SIG-M5 treated with dmso at 0.1 percent for 504 hours (cell line): ENCODE results near the gene DBF4.
"Not testable (repeated sequence)": the region's sequence is repeated elsewhere in the genome, so short reads cannot be mapped to it uniquely, and the experiment has no call there.

ENCODE experiments used
- DNase-seq: peaks from one replicate; lab custom pipeline; 2025; ENCODE audit not compliant: unreplicated experiment; lab: John Stamatoyannopoulos, UW

Gene DBF4, protein sequence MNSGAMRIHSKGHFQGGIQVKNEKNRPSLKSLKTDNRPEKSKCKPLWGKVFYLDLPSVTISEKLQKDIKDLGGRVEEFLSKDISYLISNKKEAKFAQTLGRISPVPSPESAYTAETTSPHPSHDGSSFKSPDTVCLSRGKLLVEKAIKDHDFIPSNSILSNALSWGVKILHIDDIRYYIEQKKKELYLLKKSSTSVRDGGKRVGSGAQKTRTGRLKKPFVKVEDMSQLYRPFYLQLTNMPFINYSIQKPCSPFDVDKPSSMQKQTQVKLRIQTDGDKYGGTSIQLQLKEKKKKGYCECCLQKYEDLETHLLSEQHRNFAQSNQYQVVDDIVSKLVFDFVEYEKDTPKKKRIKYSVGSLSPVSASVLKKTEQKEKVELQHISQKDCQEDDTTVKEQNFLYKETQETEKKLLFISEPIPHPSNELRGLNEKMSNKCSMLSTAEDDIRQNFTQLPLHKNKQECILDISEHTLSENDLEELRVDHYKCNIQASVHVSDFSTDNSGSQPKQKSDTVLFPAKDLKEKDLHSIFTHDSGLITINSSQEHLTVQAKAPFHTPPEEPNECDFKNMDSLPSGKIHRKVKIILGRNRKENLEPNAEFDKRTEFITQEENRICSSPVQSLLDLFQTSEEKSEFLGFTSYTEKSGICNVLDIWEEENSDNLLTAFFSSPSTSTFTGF

DNA sequence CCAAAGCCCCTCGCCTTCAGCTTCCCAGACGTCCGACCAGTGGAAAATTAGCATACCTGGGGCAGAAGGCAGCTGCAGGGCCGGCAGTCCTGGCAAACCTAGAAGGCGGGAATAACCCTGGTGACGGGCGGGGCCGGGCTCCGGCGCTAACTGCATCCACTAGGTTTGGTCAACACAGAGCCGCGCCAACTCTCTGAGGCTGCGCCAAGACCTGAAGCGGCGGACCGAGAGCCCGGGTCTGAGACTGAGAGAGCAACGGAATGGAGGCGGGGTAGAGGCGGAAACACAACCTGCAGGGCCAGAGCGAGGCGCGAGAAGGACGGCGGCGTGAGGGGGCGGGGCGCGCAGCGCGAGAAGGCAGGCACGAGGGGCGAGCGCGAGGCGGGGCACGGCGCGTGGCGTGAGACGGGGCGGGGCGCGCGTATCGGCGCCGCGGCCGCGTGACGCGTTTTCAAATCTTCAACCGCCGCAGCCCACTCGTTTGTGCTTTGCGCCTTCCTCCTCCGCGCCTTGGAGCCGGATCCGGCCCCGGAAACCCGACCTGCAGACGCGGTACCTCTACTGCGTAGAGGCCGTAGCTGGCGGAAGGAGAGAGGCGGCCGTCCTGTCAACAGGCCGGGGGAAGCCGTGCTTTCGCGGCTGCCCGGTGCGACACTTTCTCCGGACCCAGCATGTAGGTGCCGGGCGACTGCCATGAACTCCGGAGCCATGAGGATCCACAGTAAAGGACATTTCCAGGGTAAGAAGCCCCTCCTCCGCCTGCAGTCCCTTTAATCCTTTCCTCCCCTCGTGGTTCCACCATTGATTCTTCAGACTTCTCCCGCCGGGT is at the start of gene DBF4, which contains the start of gene SLC25A40:
Gene DBF4, plus strand, starts transcription at position 454 of the 829 bp plus-strand sequence. Its CDS starts 240 bp downstream, at position 694.
Gene SLC25A40, minus strand, starts transcription at position 321 of the 829 bp plus-strand sequence. CDS start 17,633 bp downstream, outside the sequence.
- peak; percentile 95 for DNase-seq

DNA sequence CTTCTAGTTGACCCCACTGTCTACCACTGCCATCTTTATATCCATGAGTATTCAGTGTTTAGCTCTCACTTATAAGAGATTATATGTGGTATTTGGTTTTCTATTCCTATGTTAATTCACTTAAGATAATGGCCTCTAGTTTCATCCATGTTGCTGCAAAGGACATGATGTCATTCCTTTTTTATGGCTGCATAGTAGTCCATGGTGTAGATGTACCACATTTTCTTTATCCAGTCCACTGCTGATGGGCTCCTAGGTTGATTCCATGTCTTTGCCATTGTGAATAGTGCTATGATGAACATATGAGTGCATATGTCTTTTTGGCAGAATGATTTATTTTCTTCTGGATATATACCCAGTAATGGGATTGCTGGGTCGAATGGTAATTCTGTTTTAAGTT is 47.9 kb upstream of the DBF4 start:
- not testable (repeated sequence) for DNase-seq

DNA sequence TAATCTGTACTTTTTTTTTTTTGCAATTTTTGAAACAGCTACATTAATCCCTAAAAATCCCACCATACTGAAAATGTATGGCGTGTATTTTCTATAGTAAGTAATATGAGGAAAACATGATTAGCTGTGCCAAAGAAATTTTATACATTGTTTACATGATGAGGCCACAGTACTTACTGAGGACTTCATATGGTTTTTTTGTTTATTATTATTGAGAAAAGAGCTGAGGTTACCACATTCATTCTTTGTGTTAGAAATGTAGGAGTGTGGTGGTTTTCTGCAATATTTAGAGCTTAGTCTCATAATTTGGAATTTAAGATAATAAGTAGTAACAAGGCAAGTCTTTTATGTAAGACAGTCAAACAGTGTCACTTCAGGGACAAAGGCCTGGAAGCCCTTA is 45.2 kb upstream of the DBF4 start:
- DNase-seq, result no peak

DNA sequence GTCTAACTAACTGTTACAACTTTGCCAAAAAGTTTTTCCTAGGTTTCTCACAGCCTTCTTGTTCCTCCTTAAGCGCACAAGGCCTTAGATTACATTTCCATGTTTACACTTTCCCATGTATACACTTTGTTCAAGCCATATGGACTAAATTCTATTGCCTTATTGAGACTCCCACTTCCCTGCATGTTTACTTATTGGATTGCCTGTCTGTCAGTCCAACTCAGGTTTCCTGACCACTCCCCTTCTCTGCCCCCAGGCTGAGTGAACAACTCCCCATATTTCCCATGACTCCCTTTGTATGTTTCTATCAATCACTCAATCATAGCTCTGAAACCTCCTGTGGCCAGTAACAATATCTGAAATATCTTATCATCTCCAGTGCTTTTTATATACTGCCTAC is 43.2 kb upstream of the DBF4 start:
- DNase-seq, result no peak

DNA sequence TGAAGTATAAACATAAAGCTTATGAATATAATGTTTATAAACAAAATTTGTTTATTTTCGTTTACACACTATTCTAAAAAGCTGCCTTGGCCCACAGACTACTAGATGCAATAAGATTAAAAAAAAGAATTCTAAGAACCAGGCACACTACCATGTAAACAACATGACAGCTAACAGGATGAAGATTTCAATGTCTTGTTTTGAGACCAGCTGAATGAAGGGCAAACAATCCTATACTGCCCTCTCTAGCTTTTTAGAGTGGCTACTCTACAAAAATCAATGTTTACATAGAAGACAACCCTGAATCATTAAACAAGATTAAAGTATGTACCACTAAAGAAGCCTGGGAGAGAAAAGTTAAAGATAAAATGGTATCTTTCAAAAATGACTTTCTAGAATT is 38.7 kb upstream of the DBF4 start:
- DNase-seq, result no peak

DNA sequence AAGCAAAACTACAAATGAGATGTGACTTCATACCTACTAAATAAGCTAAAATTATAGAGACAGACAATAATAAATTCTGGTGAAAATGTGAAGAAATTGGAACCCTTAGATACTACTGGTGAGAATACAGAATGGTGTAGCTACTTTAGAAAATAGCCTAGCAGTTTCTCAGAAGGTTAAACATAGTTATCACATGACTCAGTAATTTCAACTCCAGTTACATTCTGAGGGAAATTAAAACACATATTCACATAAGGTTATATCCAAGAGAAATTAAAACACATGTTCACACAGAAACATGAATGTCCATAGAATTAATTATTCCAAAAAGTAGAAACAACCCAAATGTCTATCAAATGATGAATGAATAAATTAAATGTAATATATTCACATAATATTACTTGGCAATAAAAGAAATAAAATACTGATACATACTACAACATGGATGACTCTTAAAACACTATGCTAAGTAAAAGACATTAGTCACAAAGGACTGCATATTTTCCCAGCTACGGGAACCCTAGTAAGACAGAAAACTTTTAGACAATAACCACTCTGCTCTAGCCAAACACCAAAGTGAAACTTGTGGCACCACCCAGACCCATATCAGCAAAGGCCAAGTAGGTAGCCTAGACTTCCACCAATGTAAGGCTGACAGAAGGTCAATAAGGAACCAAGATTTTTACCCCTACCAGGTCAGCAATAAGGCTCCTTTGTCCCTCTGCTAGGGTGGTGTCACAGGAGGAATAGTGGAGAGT is 25.3 kb upstream of the DBF4 start:
- no peak for DNase-seq

DNA sequence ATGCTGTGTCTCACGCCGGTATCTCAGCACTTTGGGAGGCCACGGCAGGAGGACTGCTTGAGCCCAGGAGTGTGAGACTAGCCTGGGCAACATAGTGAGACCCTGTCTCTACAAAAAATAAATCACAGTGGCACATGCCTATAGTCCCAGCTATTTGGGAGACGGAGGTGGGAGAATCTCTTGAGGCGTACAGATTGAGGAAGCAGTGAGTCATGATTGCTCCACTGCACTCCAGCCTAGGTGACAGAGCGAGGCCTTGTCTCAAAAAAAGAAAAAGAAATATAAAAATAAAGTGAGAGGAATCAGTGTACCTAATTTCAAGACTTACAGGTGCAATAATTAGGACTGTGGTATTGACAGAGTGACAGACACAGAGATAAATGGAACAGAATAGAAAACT is 24.0 kb upstream of the DBF4 start:
- DNase-seq, result no peak

DNA sequence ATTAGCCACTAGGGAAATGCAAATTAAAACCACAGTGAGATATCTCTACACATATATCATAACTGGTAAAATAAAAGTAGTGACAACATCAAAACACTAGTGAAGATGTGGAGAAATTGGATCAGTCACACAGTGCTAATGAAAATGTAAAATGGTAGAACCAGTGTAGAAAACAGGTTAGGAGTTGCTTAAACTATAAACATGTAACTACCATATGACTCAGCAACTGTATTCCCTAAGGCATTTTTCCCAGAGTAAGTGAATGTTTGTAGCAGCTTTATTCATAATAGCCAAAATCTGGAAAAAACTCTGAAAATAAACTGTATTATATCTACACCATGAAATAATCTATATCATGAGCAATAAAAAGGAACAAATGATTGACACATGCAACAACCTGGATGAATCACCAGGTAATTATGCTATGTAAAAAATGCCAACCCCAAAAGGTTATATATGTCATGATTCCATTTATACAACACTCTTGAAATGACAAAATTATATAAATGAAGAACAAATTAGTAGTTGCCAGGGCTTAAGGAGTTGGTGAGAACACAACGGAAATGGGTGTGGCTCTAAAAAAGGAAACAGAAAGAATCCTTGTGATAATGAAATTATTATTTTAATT is 22.9 kb upstream of the DBF4 start:
- no peak for DNase-seq

DNA sequence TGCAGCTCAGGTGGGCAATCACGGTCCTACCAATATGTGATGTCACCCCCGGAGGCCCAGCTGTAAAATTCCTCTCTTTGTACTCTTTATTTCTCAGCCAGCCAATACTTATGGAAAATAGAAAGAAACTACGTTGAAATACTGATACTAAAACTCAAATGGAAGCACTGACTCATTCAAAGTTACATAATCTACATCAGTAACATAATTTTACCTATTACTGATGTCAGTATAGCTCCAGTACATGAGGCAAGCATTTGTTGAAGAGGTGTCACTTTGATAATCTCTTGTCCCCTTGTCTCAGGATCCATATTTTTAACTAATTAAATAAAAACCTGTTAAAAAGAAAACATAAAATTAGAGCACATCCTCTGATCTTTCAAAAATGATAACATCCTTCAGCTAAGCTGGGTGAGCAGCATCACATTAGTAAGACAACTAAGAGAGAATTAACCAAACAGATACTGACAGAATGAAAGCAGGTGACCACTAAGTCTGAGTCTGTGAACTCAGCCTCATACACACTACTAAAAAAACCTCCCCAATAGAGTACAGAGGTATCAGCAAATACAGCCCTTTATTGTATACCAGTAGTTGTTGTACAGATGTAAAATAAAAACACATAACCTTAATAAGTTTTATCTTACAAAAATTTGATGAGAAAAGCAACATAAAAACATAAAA is 17.7 kb upstream of the DBF4 start:
- DNase-seq, result peak; percentile 31

DNA sequence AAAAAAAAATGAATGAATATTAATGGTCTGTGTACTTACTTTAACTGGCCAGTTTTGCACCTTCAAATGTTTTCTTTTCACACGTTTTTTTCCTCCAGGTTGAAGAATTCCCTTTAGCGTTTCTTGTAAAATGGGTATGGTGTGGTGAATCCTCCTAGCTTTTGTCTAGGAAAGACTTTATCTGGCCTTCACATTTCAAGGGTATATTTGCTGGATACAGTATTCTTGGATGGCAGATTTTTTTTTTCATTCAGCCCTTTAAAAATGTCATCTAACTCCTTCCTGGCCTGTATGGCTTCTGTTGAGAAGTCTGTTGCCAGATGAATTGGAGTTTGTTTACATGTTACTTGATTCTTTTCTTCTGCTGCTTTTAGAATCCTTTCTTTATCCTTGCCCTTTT is 10.2 kb upstream of the DBF4 start:
- no peak for DNase-seq

DNA sequence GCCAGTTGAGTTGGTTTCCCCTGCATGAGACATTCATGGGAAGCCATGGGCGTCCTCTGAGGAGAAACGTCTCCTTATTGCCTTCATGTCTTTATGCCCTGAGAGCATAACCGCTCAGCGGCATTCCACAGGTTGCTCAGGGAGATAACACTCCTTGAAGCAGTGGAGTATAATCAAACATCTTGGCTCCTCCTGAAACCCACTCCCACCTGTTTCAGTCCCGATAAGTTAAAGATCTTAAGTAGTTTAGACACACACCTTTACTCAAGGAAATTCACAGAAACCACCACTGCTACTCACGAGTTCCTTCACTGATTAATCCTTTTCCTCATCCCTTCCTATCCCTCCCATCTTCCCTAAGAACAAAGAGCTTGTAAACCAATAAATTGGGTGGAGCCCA is 9.8 kb upstream of the DBF4 start:
- DNase-seq, result not testable (repeated sequence)

DNA sequence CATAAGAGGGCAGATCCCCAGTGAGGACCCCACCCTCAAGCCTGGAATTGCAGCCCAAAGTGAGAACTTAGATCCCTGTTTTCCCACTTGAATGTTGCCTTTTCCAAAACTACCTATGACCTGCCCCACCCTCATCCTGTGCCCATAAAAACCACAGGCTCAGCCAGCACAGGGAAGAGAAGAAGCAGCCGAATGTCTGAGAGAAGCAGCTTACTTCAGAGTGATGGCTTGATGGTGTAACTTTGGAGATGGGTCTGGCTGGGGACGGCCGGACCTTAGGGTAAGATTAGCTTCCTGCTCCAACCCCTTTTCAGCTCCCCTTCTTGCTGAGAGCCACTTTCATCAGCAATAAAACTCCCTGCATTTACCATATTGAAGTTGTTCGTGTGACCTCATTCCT is 5.8 kb upstream of the DBF4 start:
- DNase-seq, result no peak

DNA sequence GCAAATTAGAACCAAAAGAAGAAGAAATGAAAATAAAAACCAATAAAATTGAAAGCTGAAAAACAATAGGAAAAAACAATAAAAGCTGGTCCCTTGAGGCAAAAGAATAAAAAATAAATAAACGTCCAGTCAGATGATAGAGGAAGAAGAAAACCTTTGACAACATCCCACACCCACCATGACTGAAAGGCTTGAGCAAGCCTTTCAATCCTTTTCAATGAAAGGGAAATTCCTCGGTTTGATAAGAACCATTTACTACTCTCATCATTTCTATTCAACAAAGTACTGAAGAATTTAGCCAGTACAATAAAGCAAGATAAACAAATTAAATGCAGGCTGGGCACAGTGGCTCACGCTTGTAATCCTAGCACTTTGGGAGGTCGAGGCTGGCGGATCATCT is 3.9 kb upstream of the DBF4 start:
- DNase-seq, result no peak

DNA sequence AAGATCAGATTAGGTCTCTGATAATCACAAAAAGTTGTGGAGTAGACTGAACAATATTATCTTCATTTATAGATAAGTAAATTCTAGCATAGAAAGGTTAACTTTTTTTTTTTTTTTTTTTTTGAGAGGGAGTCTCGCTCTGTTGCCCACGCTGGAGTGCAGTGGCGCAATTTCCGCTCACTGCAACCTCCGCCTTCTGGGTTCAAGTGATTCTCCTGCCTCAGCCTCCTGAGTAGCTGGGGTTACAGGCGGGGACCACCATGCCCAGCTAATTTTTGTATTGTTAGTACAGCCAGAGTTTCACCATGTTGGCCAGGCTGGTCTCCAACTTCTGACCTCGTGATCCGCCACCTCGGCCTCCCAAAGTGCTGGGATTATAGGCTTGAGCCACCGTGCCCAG is 3.0 kb upstream of the DBF4 start:
- not testable (repeated sequence) for DNase-seq

DNA sequence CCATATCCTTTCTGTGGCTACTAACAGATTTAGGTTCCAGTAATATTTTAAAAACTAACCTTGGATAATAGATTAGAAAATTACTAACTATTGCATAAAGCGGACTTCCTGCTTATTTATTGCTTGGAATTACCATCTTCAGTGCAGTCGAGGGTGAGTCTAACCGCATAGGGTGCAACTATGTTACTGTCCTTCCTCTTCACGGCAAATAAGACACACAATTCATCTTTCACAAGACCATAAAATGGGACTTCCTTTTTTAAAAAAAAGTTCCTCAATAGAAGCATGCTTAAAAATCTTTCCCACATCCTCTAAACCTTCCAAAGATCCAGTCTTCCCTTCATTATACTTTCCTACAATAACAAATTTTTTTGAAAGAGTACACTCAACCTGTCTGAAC is 2.2 kb upstream of the DBF4 start:
- DNase-seq, result peak; percentile 90

DNA sequence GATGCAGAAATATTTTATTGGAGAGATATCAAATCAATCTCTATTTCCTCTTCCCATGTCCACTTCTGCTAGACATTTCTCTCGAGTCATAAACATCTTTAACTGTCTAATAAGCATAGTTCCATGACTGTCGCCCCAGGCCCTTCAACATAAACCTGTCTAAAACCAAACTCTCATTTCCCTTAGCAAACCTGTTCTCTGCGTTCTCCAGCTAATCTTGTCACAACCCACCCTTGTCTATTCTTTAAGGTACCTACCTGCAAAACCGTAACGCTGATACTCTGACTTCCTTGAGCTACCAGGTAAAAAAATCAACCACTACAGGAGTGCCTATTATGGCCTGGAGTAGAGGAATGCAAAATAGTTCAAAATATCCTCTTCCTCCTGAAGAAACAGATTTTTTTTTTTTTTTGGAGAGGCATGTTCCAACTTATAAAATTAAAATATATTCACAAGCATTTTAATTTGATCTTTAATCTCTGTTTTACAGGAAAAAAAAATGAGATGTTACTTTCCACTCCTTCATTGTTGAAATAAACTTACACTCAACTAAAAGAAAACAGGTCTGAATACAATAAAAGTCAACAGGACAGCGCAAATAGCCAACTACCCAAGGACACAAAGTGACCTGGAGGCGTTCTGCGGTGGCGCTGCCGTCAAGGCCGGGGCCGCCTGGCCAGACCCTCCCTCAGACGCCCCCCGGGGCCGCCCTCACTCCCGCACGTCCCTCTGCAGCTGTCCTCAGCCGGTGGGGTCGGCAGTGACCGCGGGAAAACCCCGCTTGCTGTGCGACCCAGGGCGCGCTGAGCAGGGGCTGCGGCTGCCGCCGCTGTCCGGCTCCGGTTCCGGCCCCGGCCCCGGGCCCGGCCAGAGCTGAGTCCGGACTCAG is 898 bp upstream of the DBF4 start:
- DNase-seq, result no peak

DNA sequence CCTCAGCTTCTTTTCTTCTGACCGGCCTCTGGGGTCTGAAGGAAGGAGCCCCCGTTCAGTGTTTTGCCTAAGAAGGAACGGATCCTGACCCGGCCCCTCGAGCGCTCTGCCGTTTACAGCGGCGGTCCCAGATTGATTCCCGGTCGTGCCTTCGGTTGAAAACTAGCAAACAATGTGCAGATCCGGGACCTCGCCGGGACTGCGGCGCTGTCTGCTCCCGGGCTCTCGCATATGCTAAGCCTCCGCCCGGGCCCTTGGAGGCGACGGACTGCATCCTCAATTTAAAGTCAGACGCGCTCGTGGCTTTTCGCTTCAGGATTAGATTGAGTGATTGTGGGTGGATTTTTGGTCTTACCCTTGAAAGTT is 559 bp downstream of the DBF4 start:
- DNase-seq, result peak; percentile 51

DNA sequence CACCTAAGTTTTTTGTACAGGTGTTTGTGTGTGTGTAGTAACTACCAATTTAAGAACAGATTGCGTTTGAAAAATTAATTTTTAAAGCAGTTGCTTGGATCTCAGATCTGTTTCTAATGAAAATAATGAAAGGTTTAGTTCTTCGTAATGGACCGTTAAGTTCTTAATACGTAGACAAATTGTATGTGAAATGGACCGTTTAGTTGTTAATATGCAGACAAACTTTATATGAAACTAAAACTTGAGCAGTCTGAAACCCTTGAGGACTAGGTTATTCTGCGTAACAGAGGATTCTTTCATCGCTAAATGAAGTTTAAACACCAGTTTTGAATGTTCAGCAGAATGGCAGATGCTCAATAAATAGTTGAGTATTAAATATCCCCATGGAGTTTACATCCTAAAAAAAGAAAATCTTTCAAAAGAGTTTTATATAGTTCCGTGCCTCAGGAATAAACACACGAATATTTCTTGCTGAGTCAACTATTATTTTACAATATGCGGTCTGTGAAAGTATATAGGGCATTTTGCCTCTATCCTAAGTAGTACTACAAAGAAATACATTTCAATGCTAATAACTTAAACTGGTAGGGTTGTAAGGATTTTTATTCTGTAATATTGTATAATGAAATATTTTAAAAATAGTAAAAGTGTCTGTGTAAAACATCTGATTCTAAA is 1.2 kb downstream of the DBF4 start:
- DNase-seq, result no peak
